Pons (tissue), 1 donor: ENCODE results near the gene S100A13.

Experiments used
- DNase-seq: peaks from one replicate; pipeline ENCODE4 v3.0.0-alpha.2; 2016; ENCODE audit warnings: low spot score

The S100A13 gene

DNA sequence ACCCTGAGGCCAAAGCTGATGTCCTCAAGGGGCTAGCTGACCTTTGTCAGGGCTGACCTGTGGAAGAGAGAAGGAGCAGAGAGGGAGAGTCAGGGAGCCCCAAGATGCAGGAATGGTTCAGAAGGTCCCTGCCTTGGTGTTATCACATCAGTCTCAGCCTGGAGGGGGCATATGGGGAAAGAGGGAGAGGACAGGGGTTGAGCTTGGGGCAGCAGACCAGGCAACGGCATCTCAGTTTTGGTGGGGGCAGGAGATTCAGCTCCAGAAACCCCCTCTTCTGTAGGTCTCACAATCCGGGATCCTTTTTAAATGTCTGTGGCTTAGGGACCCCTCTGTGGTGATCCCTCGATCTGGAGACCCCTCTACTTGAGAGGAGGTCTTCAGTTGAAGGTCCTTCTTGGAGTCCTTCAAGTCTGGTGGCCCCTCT lies 815 bp downstream of the S100A13 start:
- DNase-seq = no peak

- no peak for DNase-seq
Measured at GRCh38 chr1:153624965-153625611, 2.2 kb downstream of the S100A13 start.

DNA sequence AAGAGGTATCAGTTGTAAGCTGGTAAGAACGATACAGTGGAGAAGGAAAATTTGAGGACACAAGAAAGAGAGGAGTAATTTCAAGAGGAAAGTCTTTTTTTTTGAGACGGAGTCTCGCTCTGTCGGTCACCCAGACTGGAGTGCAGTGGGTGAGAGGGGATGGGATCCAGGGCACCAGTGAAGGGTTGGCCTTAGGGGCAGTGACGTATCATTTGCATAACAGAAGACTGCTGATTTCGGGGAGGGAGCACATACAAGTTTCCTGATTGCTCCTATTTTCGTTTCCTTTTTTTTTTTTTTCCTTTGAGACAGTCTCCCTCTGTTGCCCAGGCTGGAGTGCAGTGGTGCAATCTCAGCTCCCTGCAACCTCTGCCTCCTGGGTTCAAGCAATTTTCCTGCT lies 4.2 kb downstream of the S100A13 start:
- no peak for DNase-seq

- no peak for DNase-seq
Measured at GRCh38 chr1:153619171-153619570, 8.1 kb downstream of the S100A13 start.

GRCh38 chr1:153617663-153618062 lies 9.6 kb downstream of the S100A13 start:
- DNase-seq = no peak

DNA sequence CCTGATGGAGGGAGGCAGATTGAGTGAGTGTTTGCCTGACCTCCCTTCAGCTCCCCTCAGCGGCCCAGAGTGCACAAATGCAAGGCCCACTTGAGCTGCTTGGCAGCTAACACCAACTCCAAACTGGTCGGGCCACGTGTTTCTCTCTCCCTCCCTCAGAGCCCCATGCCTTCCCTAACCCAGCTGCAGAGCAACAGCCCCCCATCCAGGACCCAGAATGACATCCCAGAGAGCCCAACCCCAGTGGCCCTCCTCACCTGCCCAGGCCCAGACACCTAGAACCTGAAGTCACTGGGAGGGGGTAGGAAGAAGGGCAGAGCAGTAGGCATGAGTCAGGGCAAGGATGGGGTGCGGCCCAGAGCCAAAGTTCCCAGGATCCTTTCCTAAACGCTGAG lies 10.4 kb downstream of the S100A13 start:
- no peak for DNase-seq

- no peak for DNase-seq
Measured at GRCh38 chr1:153616144-153616916, 11.0 kb downstream of the S100A13 start, which contains the start of gene S100A14. TSS of gene S100A14 (minus strand) at chr1:153616325. CDS start at chr1:153615858, 467 bp downstream.

- DNase-seq = no peak
Measured at GRCh38 chr1:153615406-153615805, 11.9 kb downstream of the S100A13 start.

DNA sequence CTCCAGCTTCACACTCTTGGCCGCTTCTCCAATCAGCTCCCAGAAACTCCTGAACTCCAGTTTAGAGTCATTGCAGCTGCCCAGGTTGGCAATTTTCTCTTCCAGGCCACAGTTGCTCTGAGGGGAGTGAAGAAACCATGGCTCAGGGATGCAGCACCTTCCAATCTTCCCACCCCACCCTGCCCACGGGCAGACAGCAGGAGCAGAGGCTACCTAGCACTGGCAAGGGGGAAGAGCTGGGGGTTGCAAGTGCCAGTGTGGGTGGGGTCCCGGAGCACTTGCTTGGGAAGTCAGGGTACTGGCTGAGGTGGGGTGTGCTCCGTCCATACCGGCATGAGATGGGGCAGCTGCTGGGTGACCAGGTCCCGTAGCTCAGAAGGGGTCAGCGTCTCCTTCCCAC lies 12.4 kb downstream of the S100A13 start:
- DNase-seq = no peak

DNA sequence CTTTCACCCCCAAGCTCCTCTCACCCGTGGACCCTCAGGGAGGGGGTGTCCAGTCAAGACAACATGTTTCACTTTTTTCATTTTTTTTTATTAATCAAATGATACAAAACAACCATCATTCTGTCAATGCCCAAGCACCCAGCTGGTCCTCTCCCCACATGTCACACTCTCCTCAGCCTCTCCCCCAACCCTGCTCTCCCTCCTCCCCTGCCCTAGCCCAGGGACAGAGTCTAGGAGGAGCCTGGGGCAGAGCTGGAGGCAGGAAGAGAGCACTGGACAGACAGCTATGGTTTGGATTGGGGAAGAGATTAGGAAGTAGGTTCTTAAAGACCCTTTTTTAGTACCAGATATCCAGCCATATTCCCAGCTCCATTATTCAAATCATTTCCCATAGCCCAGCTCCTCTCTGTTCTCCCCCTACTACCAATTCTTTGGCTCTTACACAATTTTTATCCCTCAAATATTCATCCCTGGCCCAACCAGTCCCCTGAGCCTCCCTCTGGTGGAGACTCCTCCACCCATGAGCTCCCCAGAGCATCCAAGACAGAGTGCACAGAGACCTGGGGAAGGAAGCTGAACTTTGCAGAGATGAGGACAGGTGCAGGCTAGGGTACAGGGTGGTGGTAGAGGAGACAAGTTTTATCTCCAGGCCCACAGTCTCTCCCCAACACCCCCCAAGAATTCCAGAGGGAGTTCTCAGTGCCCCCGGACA lies 13.0 kb downstream of the S100A13 start:
- no peak for DNase-seq

GRCh38 chr1:153613406-153613805 lies 13.9 kb downstream of the S100A13 start:
- DNase-seq = no peak

GRCh38 chr1:153612755-153613331 lies 14.5 kb downstream of the S100A13 start, which contains the start of gene S100A16:
TSS of gene S100A16 (minus strand) at chr1:153613137. CDS start at chr1:153608151, 4,986 bp downstream.
- no peak for DNase-seq

- no peak for DNase-seq
Measured at GRCh38 chr1:153612111-153612754, 15.1 kb downstream of the S100A13 start.

- DNase-seq = no peak
Measured at GRCh38 chr1:153611356-153611755, 15.9 kb downstream of the S100A13 start.

DNA sequence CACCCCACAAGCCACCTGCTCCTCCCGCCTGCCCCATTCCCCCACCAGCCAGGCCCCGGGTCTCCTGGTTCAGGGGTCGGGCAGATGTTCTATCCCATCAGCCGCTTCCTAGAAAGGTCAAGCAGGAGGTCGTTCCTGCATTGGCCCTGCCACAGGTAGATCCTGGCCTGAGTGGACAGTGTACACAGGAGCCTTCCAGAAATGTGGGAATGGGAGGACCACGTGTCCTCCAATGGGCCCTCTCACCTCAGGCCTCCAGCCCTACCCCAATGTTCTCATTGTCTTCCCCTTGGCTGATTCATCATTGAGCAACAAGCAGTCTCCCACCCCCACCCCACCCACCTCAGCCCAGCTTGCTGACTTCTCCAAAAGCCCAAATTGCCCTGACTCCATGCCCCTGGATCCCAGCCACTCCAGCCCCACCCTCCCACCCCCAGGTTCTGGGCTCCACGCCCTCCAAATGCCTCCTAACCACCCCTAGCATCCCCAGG lies 16.4 kb downstream of the S100A13 start:
- DNase-seq = no peak

DNA sequence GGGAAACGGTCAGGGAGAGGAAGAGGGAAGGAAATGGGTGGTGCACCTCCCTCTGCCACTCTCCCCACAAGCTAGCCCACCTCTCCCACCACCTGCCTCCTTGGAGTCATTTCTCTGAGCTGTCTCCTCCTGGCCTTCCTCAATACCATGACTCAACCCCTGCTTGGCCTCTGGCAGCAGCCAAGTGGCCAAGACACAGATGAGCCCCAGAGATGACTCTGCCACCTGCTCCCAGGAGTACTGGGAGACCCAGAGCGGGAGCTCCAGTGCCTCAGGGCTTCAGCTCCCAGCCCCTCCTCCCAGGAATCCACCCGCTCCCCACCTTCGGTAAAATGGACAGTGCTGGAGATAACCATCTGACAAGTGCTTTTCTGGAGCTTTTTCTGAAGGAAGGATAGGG lies 17.0 kb downstream of the S100A13 start:
- no peak for DNase-seq

DNA sequence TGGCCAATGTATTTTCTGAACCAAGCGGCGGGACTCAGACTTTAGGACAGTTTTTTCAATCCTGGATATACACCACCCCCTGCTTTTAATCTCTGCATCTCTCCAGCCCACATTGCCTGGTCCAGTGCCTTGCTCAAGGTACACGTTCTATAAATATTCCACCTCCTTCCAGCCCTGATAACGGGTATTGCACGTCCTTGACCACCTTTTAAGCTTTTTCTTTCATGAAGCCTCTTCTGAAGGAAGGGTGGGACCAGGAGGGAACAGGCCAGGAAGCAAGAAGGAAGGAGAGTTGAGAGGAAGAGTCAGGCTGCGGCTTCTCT lies 17.8 kb downstream of the S100A13 start:
- DNase-seq = no peak

GRCh38 chr1:153608742-153609584 lies 18.3 kb downstream of the S100A13 start:
- peak; percentile 85 for DNase-seq

DNA sequence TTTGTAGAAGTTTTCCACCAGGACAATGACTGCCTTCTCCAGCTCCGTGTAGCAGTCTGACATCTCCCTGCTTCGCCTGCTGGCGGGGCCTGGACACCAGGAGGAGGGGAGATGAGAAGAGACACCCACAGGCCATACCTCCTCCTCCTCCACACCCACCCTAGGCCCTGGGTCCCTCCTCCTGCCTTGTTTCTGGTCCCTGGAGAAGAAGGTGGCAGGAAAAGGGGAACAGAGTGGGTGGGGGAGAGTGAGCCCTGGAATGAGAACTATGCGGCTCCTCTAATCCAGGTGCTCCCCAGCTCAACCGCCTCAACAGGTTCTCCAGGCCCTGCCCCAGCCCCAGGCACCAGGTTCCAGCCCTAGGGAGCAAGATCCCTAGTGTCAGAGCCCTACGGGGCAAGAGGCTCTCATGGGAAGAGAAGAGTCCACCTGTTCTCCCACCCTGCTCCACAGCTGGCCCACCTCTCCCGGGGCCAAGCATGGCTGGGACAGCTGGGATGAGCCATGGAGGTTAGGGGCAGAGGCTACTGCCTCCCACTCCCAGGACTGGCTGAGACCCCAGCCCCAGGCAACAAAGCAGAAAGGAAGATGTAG lies 19.1 kb downstream of the S100A13 start:
- DNase-seq = no peak

DNA sequence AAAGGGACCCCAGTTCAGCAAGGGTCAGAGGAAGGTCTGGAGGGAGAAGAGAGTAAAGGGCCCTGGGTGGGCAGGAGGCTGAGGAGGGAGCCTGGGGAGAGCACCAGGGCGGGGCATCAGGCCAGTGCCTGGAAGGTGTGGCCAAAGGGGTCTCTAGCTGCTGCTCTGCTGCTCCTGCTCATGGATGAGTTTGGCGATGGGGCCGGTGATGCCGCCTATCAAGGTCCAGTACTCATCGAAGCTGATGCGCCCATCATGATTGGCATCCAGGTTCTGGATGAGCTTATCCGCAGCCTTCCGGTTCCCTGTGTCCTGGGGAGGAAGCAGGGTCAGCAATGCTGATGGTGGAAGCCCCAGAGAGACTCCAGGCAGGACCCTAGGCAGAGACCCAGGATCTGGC lies 19.9 kb downstream of the S100A13 start:
- DNase-seq = no peak

DNA sequence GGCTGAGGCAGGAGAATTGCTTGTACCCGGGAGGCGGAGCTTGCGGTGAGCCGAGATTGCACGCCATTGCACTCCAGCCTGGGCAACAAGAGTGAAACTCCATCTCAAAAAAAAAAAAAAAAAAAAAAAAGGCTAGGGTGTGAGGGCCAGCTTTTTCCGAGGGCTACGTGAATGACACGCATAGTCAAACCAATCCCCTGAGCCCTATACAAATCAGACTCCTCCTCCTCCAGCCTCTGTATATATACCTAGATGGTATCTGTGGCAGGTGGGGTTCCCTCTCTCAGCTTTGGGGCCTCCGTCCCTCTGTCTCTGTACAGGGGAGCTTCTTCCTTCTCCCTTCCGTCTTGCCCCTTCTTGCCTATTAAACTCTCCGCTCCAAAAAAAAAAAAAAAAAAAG lies 21.1 kb downstream of the S100A13 start:
- no peak for DNase-seq
